Activated CD8-positive, alpha-beta memory T cell treated with anti-CD3 and anti-CD28 coated beads, Interleukin-2, amount 10 ng/mL, durations not matched to agents 7 days and 5 days (primary cell): Measurements from ENCODE around the gene SUCO. TPM values are rescaled to one million over a fixed set of nuclear protein-coding genes. Genes with fewer than 3 reads are reported as not detected.

Experiments
- ATAC-seq: fragments of 150-1000 bp; cut with Tn5 transposase; one replicate; pipeline ENCODE4 v1.10.0; 2021; ENCODE audit warnings: moderate library complexity
- CTCF ChIA-PET: fragments of 350-600 bp; sonication (Branson Sonifier 250); formaldehyde crosslinking; loops from one replicate; lab custom pipeline; 2021; ENCODE audit warnings: antibody characterized with exemption; lab: Charles Lee
- DNase-seq: peaks from one replicate; pipeline ENCODE4 v3.0.0-alpha.2; 2020
- H3K27ac Mint-ChIP-seq: one replicate; pipeline ENCODE4 v1.8.0; 2021; ENCODE audit warnings: mild to moderate bottlenecking, mixed read lengths
- H3K27me3 Mint-ChIP-seq: one replicate; pipeline ENCODE4 v1.8.0; 2021; ENCODE audit warnings: mixed read lengths
- H3K36me3 Mint-ChIP-seq: one replicate; pipeline ENCODE4 v1.8.0; 2021; ENCODE audit warnings: mild to moderate bottlenecking, mixed read lengths
- H3K4me1 Mint-ChIP-seq: one replicate; pipeline ENCODE4 v1.8.0; 2021; ENCODE audit warnings: mixed read lengths
- H3K4me3 Mint-ChIP-seq: one replicate; pipeline ENCODE4 v1.8.0; 2021; ENCODE audit warnings: mild to moderate bottlenecking, moderate library complexity, mixed read lengths
- H3K9me3 Mint-ChIP-seq: one replicate; pipeline ENCODE4 v1.8.0; 2022; ENCODE audit warnings: low read depth, mixed read lengths
- total RNA-seq, 2 experiments: library from RNA; stranded (reverse); gene quantifications; one replicate each; pipeline ENCODE4 v1.2.3, GENCODE V29; 2021

SUCO gene
- total RNA-seq, 2 experiments from 2014 or later = 28.9 to 32.8 TPM

DNA sequence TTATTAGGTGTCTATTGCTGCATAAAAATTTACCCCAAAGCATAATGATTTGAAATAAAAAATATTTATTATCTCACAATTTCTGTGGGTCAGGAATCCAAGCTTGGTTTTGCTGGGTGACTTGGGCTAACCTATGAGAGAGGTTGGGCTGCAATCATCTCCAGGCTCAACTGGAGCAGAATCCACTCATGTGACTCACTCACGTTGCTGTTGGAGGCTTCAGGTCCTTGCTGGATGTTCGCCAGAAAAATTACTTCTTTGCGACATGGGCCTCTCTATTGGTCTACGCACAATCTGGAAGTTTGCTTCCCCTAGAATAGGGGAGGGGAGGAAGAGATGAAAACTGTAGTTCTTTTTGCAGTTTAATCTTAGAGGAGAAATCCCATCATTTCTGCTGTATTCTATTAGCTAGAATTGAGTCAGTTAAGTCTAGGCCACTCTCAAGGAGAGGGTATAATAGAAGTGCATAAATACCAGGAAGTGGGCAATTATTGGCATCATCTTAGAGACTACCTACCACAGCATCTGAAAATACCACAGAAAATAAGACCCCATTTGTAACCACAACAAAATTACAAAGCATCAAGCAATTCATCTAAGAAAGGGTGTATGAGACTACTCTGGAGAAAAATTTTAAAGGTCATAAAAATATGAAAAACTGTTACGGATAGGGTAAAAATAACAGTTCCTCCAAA, 120.2 kb downstream of the SUCO start:
- no peak overlapping the region for H3K27ac Mint-ChIP-seq
- DNase-seq (no peak), ATAC-seq (no peak)
- peaks cover 8% of the 10 kb centered on the region for H3K36me3 Mint-ChIP-seq
- CTCF ChIA-PET = interaction anchor here (1.6 kb wide), 1 partner anchor 22 kb away, joined by 4 read pairs; no protein-coding TSS in a partner anchor
- H3K9me3 Mint-ChIP-seq = no peaks in the 10 kb centered on the region
- no peak overlapping the region for H3K4me3 Mint-ChIP-seq
- H3K4me1 Mint-ChIP-seq = peaks cover 32% of the 10 kb centered on the region
- peaks cover 2% of the 10 kb centered on the region for H3K27me3 Mint-ChIP-seq

DNA sequence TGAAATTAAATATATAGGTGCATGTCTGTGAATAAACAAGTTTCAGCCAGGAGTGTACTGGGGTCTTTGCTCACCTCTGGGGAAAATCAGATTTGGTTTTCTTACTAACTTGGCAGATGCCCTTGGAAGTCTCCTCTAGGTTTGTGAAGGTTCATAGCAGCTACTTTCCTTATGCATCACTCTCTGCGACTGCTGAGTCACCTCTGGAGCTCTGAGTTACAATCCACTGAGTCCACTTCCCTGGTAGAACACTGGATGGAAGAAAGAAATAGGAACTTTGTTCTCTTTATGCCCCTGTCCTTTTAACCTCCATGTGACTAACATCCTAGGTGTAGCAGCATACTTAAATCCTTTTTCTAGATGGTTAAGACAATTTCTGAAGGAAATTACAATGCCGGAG, 121.6 kb downstream of the SUCO start:
- CTCF ChIA-PET = interaction anchor here (0.8 to 1.0 kb wide), 2 partner anchors 44 to 65 kb away, joined by 3 read pairs; no protein-coding TSS in a partner anchor
- Mint-ChIP-seq H3K27ac (no peak overlapping the region), H3K27me3 (no peaks in the 10 kb centered on the region), H3K4me3 (no peak overlapping the region), H3K9me3 (no peaks in the 10 kb centered on the region), H3K36me3 (peaks cover 13% of the 10 kb centered on the region), H3K4me1 (peaks cover 37% of the 10 kb centered on the region)
- peak; percentile 27 for ATAC-seq
- DNase-seq = no peak

GRCh38 chr1:172656576-172656975, 123.6 kb downstream of the SUCO start:
- Mint-ChIP-seq H3K27me3 (no peaks in the 10 kb centered on the region), H3K9me3 (no peaks in the 10 kb centered on the region), H3K4me3 (no peak overlapping the region), H3K27ac (no peak overlapping the region), H3K36me3 (peaks cover 27% of the 10 kb centered on the region), H3K4me1 (peaks cover 54% of the 10 kb centered on the region)
- CTCF ChIA-PET = no interaction called here
- ATAC-seq (no peak), DNase-seq (no peak)

DNA sequence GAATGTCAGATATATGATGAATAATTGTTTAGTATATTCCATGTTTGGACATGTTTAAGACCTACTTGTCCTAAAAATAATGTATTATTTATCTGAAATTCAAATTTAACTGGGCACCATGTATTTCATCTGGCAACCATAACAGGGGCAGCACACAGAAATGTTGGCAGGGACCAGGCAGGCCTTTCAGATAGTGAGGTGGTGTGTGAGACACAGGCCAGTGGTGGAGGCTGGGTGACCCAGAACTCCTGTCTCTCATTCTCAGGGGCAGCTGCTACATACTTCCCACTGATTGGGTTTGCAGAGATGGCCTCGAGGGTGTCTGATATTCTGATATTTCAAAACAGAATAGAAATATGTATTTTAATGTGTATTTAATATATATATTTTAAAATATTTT, 124.6 kb downstream of the SUCO start:
- Mint-ChIP-seq H3K4me1 (peaks cover 61% of the 10 kb centered on the region), H3K9me3 (no peaks in the 10 kb centered on the region), H3K27me3 (no peaks in the 10 kb centered on the region), H3K27ac (no peak overlapping the region), H3K36me3 (peaks cover 31% of the 10 kb centered on the region), H3K4me3 (no peak overlapping the region)
- no peak for DNase-seq
- CTCF ChIA-PET = interaction anchor here (0.9 to 3.6 kb wide), 6 partner anchors 18 to 70 kb away, joined by 3 to 35 read pairs (median 4); no protein-coding TSS in a partner anchor
- no peak for ATAC-seq

- H3K4me3 Mint-ChIP-seq = peak within 1 kb of the TSS; percentile 94
- H3K27ac Mint-ChIP-seq = peak within 1 kb of the TSS; percentile 96
- CTCF ChIA-PET = interaction anchor here (0.8 to 3.6 kb wide), 14 partner anchors 9 to 917 kb away, joined by 3 to 35 read pairs (median 6); partner anchors contain the start of gene VAMP4
- peaks cover 41% of the 10 kb centered on the region for H3K36me3 Mint-ChIP-seq
- DNase-seq (peak; percentile 80), ATAC-seq (peak; percentile 60)
- no peaks in the 10 kb centered on the region for H3K9me3 Mint-ChIP-seq
- H3K4me1 Mint-ChIP-seq = peaks cover 65% of the 10 kb centered on the region
- no peaks in the 10 kb centered on the region for H3K27me3 Mint-ChIP-seq
Measured at GRCh38 chr1:172658871-172659453, 126.0 kb downstream of the SUCO start, which contains the start of gene FASLG. Gene FASLG, plus strand, starts transcription at chr1:172659103. Its CDS starts 99 bp downstream, at chr1:172659202.

- Mint-ChIP-seq H3K27ac (peak overlapping the region; percentile 96), H3K4me1 (peaks cover 69% of the 10 kb centered on the region), H3K4me3 (peak overlapping the region; percentile 94), H3K9me3 (no peaks in the 10 kb centered on the region), H3K36me3 (peaks cover 61% of the 10 kb centered on the region), H3K27me3 (no peaks in the 10 kb centered on the region)
- CTCF ChIA-PET = interaction anchor here (0.9 to 3.6 kb wide), 12 partner anchors 9 to 217 kb away, joined by 3 to 35 read pairs (median 8); partner anchors contain the start of gene PIGC
- DNase-seq = peak; percentile 72
- no peak for ATAC-seq
Measured at GRCh38 chr1:172661107-172661506, 128.2 kb downstream of the SUCO start.

Other genes with a start within 250 kb of the SUCO start
- not detected for gene C1orf105, start 112.5 kb upstream of the SUCO start, total RNA-seq
- 10 to 100 TPM; 20.9 to 23.8 TPM for gene PIGC, start 89.1 kb upstream of the SUCO start, total RNA-seq
- gene FASLG, start 126.0 kb downstream of the SUCO start, total RNA-seq = 10 to 100 TPM; 21.0 to 36.1 TPM